Hematopoietic multipotent progenitor cell treated with erythropoietin and hydrocortisone succinate and interleukin-3 and kit ligand, for 8 days (in vitro differentiated cells): ENCODE results near the gene CASKIN1.
"Not testable (repeated sequence)": the region's sequence is repeated elsewhere in the genome, so short reads cannot be mapped to it uniquely, and the experiment has no call there.

ENCODE experiments used
- DNase-seq: peaks from one replicate; pipeline ENCODE4 v3.0.0-alpha.2; 2015

The CASKIN1 gene

DNA sequence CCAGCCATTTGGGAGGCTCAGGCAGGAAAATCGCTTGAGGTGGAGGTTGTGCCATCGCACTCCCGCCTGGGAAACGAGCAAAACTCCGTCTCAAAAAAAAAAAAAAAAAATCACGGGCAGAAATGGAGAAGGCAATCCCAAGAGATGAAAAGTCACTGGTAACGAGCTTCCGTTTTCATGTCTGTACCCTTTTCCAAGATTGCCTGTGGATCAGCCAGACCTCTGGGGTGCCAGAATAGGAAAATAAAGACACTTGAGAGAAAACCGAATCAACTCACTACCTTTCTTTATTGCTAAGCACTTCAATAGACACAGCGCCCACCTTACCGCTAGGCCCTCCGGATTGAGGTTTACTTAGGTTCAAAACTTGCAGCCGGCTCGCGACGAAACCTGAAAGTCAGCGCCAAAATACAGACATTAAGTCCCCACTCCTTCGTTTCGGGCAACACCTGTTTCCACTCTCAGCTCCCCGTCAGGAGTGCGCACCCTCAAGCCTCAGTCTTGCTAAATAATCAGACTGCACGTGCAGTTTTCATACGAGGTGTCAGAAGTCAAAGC is 41.8 kb downstream of the CASKIN1 start:
- no peak for DNase-seq

DNA sequence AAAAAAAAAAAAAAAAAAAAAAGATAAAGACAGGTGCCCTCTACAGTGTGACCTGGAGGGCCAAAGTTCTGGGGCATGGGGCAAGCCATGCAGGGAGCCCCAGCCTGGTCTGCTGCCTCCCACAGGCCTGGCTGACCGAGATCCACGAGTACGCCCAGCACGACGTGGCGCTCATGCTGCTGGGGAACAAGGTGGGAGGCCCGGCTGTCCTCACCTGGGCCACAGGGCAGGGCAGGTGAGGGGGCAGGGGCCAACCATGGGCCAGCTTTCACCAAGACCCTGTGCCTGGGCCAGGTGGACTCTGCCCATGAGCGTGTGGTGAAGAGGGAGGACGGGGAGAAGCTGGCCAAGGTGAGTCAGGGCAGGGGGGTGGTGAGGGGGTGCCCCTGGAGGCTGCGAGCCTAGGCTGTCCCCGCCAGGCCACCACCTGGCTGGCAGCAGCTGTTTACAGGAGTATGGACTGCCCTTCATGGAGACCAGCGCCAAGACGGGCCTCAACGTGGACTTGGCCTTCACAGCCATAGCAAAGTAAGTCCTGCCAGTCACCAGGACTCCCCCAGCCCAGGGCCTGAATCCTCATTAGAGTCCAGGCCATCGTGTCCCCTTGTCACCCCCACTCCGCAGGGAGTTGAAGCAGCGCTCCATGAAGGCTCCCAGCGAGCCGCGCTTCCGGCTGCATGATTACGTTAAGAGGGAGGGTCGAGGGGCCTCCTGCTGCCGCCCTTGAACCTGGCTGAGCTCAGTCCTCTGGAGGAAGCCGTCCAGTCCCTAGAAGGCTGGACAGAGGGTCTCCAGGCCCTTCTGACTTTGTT is 43.5 kb downstream of the CASKIN1 start:
- DNase-seq: peak; percentile 43

DNA sequence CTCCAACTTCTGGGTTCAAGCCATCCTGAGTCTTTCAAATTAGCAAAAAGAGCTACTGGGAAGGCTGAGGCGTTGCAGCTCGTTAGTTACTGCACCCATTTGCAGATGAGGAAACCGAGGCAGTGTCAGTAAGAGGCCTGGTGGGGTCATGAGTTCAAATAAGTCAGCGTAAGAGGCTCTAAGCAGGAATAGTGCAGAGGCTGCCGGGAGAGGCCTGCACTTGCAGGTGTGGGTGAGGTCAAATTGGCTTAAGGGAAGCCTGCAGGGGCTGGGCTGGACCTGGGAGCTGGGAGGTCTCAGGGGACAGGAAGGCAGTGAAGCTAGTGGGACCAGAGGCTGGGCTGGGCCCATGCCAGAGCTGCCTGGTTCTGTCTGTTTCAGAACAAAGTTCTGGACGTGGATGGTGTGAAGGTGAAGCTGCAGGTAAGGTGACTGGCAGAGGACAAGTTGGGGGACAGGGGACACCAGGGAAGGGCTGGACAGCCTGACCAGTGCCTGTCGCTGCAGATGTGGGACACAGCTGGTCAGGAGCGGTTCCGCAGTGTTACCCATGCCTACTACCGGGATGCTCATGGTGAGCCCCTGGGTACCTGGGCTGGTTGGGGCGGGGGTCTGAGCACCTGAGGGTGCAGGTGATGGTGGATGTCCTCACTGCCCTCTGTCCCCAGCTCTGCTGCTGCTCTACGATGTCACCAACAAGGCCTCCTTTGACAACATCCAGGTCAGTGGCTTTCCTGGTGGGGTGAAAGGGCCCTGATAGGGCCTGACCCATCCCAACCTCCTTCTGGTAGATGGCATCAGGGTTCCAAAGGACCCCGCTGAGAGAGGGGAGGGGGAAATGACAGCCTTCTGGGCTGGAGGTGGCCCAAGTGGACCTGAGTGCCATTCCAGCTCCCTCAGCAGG is 45.0 kb downstream of the CASKIN1 start:
- peak; percentile 27 for DNase-seq

DNA sequence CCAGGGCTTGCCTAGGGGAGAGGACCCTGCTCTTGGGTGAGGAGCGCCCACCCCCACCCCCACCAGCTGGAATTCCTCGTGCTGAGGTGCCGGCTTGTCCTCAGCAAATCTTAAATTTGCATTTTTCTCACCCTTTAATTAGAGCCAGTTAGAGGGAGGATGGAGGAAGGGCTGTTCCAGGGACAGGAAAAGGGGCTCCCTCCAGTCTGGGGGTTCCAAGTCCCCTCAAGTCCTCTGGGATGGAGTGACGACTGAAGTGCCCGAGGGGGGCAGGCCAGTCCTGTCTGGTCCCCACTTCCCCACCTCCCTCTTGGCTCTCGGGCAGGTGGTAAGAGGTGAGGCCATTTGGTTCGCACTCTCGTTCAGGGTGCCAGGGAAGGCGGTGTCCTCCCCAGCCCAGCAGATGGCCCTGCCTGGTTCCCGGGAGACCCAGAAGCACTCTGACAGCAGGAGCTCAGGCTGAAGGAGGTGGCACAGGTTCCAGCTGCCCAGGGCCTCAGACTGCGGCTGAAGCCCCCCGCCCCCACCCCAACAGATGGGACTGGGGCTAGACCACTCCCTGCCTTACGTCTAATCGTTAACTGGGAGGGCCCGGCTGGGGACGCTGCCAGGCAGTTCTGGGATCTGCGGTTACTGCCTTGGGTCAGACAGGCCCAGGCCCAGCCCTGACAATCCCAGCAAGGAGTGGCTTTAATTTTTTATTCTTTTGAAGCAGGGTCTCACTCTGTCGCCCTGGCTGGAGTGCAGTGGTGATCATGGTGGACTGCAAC is 45.8 kb downstream of the CASKIN1 start:
- peak; percentile 68 for DNase-seq

DNA sequence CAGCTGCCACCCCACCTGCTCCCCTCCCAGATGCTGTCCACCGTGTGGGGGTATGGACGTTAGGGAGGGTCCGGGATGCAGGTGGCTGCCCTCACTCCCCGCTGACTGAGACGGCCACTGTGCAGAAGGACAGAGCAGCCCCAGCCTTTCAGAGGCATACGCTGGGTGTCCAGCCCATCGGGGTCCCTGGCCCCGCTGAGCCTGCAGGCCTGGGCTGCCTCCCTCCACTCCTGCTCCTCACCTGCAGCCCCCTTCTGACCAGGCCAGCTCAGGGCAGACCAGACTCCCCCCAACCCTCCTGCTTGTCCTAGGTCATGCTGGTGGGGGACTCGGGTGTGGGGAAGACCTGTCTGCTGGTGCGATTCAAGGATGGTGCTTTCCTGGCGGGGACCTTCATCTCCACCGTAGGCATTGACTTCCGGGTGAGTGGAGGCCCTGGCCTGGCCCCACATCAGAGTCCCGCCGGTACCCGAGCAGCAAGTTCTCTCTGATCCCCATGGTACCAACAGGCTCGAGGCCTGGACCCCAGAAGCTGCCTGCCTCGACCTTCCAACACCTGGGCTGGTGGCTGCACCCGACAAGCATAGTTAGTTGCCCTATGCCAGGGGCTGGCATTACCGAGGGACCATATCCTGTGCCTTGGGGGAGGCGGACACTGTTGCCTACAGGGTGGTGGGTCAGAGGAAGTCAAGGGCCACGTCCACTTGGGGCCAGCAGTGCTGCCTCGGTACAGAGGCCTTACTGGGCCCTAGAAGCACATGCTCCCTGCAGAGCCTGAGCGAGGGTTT is 46.6 kb downstream of the CASKIN1 start:
- peak; percentile 46 for DNase-seq

DNA sequence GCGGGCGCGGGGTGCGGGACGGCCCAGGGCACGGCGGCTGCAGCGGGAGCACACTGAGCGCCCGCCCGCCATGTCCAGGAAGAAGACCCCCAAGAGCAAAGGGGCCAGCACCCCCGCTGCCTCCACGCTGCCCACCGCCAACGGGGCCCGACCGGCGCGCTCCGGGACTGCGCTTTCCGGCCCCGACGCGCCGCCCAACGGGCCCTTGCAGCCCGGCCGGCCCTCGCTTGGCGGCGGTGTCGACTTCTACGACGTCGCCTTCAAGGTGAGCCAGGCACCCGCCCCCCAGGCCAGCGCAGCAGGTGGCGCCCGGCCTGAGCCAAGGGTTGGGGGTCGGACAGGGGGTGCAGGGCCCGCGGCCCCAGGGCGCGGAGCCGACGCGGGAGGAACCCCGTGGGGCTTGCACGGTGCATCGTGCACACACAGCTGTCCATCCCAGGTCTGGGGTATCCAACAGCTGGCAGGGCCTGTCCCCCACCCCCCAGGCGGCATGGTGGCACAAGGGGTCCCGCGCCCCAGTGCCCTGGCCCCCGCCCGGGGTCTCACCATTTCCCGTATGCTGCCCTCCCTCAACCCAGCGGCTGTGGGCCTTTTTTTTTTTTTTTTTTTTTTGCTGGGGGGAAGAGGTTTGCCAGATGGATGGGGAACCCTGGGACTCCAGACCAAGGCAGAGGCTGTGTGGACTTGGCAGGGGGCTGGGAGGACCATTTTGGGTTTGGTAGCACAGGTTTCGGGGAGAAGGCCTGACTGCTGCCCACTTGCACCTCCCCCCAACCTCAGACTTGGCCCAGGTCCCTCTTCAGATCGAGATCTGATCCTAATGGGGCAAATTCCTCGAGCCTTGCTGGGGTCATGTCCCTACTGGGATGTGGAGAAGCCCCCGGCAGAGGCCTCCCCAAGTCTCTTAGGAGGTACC is 47.4 kb downstream of the CASKIN1 start:
- peak; percentile 38 for DNase-seq

DNA sequence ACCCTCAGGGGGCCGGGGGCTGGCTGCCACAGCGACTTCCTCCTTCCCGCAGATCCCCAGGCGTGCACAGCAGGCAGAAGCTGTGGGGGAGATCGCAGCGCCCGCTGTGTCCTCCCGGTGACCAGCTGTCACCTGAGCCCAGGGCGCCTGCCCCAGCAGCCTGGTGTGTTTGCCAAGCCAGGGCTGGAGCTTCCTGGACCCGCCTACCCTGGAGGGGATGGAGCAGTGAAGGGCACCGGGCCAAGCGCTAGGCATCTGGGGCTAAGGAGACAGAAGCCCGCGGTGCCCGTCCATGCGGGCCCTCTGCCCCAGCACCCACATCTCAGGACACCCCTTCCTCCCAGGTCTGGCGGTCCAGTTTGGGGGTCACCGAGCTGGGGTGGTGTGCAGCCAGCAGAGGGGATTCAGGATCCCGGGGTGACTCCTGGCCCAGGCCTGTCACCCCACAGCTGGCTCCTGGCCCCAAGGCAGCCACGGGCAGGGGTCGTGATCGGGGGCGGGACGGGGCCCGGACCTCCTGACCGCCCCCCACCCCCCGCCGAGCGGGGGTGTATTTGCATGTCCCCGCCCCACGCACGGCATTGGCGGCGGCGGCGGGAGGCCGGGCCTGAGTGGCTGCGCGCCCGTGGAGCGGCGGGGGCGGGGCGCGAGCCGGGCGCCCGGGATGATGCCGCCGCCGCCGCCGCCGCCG is 48.3 kb downstream of the CASKIN1 start, which contains the start of gene RAB26:
Gene RAB26 (plus strand): TSS at position 645 of the 691 bp plus-strand sequence. CDS start 159 bp downstream, outside the sequence.
- peak; percentile 68 for DNase-seq

DNA sequence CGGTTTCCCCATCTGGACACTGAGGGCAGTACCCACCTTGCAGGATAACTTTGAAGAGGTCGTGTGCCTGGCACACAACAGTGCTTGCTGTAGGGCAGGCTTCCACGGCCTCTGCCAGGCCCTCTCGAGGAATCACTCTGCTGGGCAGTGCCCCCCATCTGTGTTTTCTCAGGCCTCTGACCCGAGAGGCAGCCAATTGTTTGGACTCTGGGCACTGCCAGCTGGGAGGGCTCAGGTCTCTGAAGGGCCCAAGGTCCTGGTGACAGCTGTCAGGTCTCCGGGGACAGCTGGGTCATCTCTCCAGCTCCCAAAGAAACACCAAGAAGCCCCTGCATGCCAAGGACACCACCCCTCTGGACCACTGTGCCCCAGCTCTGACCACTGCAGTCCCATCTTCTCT is 49.0 kb downstream of the CASKIN1 start:
- DNase-seq: no peak

DNA sequence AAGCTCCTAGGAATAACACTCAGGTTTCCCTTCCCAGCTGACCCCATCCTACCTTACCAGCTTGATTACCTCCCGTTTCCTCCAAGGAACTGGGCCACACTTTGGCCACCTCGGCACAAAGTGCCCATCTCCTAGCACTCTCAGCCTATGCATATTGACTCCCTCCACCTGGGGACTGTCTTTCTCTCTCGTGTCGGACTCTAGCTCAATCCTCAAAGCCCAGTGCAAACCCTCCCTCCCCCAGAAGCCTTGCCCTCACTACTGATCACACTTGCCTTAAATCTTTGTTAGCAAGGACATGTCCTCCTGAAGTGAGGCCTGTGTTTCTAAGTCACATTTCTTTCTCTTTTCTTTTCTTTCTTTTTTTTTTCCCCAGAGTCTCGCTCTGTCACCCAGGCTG is 50.6 kb downstream of the CASKIN1 start:
- no peak for DNase-seq

DNA sequence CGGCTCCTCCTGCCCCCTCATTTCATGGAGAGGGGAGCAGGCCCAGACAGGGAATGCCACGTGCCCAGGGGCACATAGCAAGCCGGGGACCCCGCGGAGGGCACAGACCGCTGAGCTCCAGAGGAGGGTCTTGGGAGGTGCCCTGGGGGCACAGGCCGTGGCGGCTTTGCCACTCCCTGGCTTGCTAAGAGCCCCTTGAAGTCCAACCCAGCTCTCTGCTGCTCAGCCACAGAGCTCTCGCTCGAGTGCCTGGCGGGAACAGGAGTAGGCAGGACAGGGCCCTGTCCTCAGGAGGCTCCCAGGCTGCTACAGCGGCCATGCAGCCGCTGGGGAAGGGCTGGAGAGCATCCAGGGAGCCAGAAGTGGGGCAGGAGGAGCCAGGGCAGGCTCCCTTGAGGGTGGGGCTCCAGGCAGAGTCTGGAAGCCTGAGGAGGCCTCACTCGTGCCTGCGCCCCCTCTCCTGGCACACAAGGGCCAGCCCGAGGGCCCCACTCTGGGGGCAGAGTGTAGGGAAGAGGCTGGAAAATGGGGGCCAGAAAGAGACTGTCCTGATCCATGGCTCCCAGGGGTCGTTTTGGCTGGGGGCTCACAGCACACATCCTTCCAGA is 52.4 kb downstream of the CASKIN1 start:
- no peak for DNase-seq

DNA sequence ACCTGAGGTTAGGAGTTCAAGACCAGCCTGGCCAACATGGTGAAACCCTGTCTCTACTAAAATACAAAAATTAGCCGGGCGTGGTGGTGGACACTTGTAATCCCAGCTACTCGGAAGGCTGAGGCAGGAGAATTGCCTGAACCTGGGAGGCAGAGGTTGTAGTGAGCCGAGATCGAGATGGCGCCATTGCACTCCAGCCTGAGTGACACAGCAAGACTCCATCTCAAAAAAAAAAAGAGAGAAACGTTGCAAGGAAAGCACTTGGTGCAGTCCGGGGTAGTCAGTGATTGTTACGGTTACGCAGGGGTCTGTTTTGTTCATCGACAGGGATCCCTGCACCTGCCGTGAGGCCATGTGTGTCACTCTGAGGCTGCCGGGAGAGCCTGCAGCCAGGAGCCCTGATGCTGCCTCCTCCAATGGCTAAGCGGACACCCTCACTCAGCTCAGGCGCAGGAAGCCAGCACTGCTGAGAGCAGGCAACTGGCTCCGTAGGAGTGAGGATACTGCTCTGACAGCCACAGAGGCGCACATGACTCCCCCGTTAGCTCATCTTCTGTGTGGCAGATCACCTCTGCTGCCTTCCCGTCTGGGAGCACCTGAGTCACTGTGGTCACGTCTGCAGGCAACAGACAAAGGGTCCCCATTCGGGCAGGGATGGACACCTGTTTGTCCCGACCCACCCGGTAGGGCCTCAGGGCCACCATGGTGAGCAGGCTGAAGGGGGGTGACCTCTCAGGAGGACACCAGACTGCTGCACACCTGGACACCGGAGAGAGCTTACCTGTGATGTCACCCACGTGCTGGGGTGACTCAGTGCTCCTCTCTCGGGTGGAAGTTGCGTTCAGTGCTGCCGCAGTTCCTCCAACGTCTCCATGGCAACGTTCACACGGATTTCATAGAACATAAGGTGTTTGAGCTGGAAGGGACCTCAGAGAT is 53.2 kb downstream of the CASKIN1 start:
- DNase-seq: no peak

DNA sequence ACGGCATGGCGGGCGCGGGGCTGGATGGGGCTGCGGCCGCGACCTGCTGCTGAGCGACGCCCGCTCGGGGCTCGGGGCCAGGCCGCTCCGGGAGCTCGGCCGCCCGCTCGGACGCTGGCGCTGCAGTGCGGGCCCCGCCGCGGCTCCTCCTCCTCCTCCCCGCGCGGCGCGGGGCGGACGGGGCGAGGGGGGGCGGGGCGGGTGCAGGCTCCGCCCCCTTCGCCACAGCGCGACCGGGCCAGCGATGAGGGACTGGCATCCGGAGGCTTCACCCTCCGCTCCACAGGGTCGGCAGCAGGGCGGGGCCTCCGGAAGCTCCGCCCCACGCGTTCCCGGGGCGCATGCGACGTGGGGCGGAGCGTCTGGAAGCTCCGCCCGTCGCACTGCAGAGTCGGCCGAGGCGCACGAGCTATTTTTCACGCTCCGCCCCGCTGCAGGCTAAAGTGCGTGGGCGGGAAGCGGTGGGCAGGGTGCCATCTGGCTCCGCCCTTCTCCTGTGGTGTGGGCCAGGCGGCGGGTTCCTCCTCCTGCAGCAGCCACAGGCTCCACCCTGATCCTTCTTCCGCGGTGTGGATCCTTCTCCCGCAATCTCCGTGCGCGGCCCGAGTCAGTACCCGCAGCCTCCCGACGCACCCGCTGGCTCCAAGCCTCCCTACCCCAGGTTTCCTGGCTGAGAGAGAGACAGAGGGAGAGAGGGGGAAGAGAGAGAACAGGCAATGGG is 60.5 kb downstream of the CASKIN1 start, which contains the start of gene PKD1:
Gene PKD1 (minus strand): TSS at position 129 of the 721 bp plus-strand sequence. CDS start 209 bp downstream, outside the sequence.
- DNase-seq: peak; percentile 89

DNA sequence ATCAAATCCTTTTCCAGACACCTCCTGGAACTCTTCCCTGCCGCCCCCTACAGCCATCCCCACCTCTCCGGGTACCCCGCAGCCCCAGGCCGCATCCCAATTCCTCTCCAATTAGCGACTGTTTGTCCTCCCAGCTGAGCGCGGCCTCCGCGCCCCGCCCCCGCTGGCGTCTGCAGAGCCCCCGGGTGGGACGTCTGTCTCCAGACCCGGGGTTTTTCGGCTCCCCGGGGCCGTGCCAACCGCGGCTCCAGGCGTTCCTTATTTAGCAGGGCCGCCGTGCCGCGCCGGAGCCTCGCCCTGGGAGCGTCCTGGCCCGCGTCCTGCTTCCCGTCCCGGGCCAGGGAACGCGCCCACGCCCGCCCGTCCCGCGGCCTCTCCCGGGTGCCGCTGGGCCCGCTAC is 61.3 kb downstream of the CASKIN1 start:
- not testable (repeated sequence) for DNase-seq

DNA sequence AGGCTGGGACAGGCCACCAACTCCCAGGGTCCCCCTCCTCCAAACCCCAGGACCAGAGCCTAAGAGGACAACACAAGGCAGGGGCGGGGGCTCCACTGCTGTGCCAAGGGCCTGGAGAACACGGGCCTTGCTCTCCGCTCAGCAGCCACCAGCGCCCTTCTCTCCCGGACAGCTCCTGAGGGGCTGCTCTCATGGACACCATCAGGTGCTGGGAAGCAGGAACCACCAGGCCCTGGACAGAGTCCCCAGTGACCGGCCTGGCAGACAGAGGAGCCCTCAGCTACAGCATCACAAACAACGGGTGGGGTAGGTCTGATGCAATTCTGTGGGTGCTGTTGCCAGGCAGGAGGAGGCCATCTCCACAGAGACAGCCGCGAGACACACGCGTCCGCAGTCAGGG is 62.6 kb downstream of the CASKIN1 start:
- DNase-seq: not testable (repeated sequence)

DNA sequence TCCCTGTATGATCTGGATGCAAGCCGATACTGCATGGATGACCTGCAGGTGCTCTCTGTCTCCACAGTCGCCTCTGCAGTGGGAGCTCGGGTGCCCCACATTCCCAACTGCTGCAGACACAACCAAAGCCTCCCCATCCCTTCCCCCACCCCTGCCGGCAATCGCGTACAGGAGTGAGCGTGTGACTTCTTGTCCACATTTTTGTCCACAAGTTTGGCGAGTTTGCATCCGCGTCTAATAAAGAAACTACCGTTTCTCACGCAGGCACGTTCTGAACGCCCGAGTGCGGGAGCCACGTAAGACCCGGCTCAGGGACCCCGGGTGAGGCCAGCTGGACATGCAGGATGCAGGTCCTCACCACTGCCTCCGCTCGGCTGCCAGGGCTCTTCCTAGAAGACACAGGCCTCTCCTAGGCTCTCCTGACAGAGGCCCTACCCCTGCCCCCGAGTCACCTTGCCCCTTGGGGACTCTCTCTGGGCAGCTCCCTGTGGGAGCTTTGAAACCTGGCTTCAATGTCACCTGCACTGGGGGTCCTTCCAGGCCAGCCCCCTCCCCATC is 66.4 kb downstream of the CASKIN1 start:
- DNase-seq: not testable (repeated sequence)

DNA sequence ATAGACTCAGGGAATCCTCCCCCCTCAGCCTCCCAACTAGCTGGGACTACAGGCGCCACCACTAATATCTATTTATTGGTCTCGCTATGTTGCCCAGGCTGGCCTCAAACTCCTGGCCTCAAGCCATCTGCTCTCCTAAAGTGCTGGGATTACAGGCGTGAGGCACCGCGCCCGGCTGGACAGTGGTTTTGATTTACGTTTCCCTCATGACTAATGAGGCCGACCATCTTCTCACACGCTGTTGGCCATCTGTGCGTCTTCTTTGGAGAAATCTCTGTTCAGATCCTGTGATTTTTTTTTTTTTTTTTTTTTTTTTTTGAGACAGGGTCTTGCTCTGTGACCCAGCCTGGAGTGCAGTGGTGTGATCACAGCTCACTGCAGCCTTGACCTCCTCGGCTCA is 67.2 kb downstream of the CASKIN1 start:
- DNase-seq: not testable (repeated sequence)

DNA sequence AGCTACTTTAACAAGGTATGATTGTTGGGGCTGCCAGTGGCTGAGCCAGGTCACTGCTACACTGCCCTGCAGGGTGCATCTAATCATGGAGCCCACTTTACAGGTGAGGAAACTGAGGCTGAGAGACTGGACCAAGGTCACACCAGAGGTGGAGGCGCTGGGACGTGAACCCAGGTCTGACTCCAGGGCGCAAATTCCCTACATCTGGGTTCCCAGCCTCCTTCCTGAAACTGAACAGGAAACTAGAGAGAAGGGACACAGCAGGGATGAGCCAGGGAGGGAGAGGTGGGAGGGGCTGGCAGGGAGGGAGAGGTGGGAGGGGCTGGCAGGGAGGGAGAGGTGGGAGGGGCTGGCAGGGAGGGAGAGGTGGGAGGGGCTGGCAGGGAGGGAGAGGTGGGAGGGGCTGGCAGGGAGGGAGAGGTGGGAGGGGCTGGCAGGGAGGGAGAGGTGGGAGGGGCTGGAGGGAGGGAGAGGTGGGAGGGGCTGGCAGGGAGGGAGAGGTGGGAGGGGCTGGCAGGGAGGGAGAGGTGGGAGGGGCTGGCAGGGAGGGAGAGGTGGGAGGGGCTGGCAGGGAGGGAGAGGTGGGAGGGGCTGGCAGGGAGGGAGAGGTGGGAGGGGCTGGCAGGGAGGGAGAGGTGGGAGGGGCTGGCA is 68.7 kb downstream of the CASKIN1 start:
- DNase-seq: peak; percentile 20
